Astrocyte of the cerebellum (primary cell): ENCODE data around the gene BCL2L11.

ENCODE experiments used
- DNase-seq: peaks from one replicate; pipeline ENCODE4 v3.0.0-alpha.2; 2011; ENCODE audit warnings: low read depth
- H3K4me3 ChIP-seq: 2 replicates; pipeline ENCODE4 v1.5.1; 2011; ENCODE audit warnings: mild to moderate bottlenecking, low read depth, low read length, moderate library complexity
- in situ Hi-C: cut with HindIII; loops from 2 replicates; pipeline ENCODE4 v1.10.0; 2017; ENCODE audit warnings: low sequenced_read_pairs
- TF ChIP-seq, protein P1 (sequence below): IDR thresholded peaks from 2 replicates; pipeline ENCODE4 v1.5.1; 2012; ENCODE audit warnings: low read length, low read depth, moderate library complexity, mild to moderate bottlenecking; ENCODE audit errors: missing control alignments

Gene BCL2L11

DNA sequence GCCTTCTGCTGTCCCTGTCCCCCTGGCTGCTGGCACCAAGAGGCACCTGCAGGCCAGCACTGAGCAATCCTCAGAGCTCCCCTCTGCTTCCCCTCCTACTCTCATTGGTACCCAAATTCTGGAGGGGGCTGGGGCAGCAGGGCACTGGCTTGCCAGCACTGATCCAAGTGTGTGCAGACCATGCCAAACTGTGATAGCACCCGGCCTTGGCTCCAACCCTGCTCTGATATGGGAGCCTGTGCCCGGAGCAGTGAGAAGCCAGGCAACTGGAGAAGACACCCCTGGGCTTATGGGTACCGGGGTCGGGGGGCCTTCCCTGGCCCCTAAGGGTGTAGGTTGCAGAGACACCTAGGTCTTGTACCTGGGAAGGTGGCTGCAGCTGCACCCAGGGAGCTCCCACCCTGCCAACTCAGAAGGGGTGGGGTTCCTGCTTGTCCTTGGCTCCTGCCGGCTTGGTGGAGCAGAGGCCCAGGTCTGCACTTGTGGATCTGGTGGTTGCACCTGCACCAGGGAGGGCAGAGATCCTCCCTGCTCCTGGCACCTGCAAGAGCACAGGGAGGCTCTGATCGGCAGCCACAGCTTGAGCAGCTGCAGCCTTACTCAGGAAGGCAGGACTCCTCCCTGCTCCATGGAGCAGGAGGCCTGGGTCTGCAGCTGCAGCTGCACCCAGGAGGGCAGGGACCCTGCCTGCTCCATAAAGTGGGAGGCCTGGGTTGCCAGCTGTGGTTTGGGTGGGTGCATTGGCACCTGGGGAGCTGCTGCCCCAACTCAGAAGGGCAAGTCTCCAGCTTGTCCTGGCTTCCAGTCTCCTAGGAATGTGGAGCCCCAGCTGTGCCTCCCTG, 96.3 kb downstream of the BCL2L11 start:
- TF ChIP-seq, protein P1, sequence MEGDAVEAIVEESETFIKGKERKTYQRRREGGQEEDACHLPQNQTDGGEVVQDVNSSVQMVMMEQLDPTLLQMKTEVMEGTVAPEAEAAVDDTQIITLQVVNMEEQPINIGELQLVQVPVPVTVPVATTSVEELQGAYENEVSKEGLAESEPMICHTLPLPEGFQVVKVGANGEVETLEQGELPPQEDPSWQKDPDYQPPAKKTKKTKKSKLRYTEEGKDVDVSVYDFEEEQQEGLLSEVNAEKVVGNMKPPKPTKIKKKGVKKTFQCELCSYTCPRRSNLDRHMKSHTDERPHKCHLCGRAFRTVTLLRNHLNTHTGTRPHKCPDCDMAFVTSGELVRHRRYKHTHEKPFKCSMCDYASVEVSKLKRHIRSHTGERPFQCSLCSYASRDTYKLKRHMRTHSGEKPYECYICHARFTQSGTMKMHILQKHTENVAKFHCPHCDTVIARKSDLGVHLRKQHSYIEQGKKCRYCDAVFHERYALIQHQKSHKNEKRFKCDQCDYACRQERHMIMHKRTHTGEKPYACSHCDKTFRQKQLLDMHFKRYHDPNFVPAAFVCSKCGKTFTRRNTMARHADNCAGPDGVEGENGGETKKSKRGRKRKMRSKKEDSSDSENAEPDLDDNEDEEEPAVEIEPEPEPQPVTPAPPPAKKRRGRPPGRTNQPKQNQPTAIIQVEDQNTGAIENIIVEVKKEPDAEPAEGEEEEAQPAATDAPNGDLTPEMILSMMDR, result no peak
- DNase-seq, result no peak
- no peak overlapping the region for H3K4me3 ChIP-seq
- in situ Hi-C loops, result no loop called here
